Measurements from ENCODE around the gene CRELD1.
A peak's percentile ranks its signal among the peaks of the same experiment; 100 is the strongest.

- TF ChIP-seq EZH2 (IDR thresholded peaks at IDR 0.05; ENCODE audit: borderline replicate concordance, low read length), result no peak
- TF ChIP-seq, protein P1, sequence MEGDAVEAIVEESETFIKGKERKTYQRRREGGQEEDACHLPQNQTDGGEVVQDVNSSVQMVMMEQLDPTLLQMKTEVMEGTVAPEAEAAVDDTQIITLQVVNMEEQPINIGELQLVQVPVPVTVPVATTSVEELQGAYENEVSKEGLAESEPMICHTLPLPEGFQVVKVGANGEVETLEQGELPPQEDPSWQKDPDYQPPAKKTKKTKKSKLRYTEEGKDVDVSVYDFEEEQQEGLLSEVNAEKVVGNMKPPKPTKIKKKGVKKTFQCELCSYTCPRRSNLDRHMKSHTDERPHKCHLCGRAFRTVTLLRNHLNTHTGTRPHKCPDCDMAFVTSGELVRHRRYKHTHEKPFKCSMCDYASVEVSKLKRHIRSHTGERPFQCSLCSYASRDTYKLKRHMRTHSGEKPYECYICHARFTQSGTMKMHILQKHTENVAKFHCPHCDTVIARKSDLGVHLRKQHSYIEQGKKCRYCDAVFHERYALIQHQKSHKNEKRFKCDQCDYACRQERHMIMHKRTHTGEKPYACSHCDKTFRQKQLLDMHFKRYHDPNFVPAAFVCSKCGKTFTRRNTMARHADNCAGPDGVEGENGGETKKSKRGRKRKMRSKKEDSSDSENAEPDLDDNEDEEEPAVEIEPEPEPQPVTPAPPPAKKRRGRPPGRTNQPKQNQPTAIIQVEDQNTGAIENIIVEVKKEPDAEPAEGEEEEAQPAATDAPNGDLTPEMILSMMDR (IDR thresholded peaks at IDR 0.05; ENCODE audit: low read length), result peak; percentile 20; the same call in 1 of the 2 replicates
Measured at GRCh38 chr3:9957214-9957613, 23.6 kb downstream of the CRELD1 start.
